Measurements from ENCODE around the gene U2AF2.

GRCh38 chr19:55625004-55625326 is 29.9 kb upstream of the U2AF2 start:
- TF ChIP-seq POLR2A (IDR thresholded peaks at IDR 0.05): no peak
- TF ChIP-seq, protein P1, sequence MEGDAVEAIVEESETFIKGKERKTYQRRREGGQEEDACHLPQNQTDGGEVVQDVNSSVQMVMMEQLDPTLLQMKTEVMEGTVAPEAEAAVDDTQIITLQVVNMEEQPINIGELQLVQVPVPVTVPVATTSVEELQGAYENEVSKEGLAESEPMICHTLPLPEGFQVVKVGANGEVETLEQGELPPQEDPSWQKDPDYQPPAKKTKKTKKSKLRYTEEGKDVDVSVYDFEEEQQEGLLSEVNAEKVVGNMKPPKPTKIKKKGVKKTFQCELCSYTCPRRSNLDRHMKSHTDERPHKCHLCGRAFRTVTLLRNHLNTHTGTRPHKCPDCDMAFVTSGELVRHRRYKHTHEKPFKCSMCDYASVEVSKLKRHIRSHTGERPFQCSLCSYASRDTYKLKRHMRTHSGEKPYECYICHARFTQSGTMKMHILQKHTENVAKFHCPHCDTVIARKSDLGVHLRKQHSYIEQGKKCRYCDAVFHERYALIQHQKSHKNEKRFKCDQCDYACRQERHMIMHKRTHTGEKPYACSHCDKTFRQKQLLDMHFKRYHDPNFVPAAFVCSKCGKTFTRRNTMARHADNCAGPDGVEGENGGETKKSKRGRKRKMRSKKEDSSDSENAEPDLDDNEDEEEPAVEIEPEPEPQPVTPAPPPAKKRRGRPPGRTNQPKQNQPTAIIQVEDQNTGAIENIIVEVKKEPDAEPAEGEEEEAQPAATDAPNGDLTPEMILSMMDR (IDR thresholded peaks at IDR 0.05): no peak

Measured in uterus (tissue), 2 donors.